T-helper 2 cell (primary cell): ENCODE results near the gene DHX57.

Experiments used
- DNase-seq, 5 experiments: peaks; one replicate each; pipeline versions ENCODE4 v3.0.0 to v3.0.0-alpha.2; 2012 to 2022
- total RNA-seq, 2 donors: gene quantifications; one replicate each; lab custom pipeline; 2026; lab: John Stamatoyannopoulos, UW

DHX57 gene
- 24.0 to 25.3 reads per million in 2 donors for total RNA-seq

- peak; percentile 49 to 82 (median 72) for DNase-seq
Observed at GRCh38 chr2:38875576-38876367, at the start of gene DHX57, which contains the start of gene MORN2. Gene DHX57, minus strand, starts transcription at chr2:38875934. Its CDS starts 7,529 bp downstream, at chr2:38868405. Gene MORN2, plus strand, starts transcription at chr2:38875976.

GRCh38 chr2:38922902-38923301, 47.2 kb upstream of the DHX57 start:
- DNase-seq: no peak

- no peak for DNase-seq
Observed at GRCh38 chr2:38922389-38922788, 46.7 kb upstream of the DHX57 start.

- no peak for DNase-seq
Observed at GRCh38 chr2:38912619-38913018, 36.9 kb upstream of the DHX57 start.

GRCh38 chr2:38911191-38911590, 35.5 kb upstream of the DHX57 start:
- DNase-seq: no peak

- no peak for DNase-seq
Observed at GRCh38 chr2:38909872-38910271, 34.1 kb upstream of the DHX57 start.

DNA sequence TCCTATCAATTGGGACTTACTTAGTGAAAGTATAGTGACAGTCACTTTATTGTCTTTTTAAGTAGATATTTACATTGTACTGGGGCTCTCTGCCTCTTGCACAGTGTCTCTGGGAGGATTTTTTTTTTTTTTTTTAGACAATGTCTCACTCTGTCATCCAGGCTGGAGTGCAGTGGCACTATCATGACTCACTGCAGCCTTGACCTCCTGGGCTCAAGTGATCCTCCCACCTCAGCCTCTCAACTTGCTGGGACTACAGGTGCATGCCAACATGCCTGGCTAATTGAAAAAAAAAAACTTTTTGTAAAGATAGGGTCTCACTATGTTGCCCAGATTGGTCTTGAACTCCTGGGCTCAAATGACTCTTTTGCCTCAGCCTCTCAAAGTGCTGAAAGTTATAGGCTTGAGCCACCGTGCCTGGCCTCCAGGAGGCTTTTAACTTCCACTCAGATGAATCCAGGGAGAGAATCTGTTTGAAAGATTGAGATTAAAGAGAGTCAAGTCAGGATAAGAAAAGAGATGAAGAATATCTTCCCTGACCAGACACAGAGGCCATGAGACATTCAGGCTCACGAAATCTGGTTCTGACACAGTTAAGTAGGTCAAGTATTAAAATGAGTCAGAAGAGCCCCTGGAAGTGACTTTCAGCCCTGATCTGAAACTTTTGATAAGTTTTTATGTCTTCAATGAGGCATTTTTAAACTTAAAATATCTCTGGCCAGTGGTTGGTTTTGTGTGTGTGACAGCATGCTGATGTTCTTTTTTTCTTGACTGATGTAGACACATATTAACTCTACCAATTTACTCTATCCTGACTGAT, 32.2 kb upstream of the DHX57 start:
- peak in 1 of 5 experiments; percentile 81 for DNase-seq

GRCh38 chr2:38907242-38907641, 31.5 kb upstream of the DHX57 start:
- DNase-seq: no peak

GRCh38 chr2:38905251-38905650, 29.5 kb upstream of the DHX57 start:
- no peak for DNase-seq

GRCh38 chr2:38900726-38901125, 25.0 kb upstream of the DHX57 start:
- no peak for DNase-seq

DNA sequence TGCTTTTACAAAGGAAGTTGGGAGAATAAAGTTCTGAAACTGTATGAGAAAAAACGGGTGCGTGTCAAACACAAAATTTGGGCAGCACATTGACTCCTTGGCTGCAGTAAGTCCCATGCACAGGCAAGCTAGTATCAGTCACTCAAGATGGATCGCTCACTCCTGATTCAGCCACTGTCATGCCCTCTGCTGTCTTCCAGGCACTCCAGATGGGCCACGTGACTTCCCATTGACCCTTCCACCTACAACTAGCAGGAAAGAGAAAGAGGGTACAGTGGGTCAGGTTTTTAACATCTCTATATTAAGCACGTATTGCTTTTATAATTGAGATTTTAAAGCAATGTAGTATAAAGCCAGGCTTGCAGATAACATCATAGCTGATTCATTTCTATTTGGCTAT, 22.5 kb upstream of the DHX57 start:
- DNase-seq: no peak

DNA sequence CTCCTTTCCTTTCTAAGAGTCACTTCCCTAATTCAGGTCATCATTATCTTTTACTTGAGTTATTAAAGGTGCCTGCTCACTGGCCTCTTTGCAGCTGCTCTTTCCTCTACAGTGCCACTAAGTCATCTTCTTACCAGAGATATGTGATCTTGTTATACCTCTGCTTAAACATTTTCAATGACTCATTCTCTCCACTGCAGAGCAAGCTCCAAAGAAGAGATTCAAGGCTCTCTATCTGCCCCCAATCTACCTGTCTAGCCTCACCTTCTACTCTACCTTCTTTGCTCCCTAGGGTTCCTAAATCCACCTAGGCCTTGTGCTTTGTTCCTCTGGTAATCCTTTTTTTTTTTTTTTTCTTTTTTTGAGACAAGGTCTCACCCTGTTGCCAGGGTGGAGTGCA, 17.1 kb upstream of the DHX57 start:
- DNase-seq: no peak

GRCh38 chr2:38889575-38889974, 13.8 kb upstream of the DHX57 start, which contains the start of gene ARHGEF33:
Gene ARHGEF33, plus strand, starts transcription at chr2:38889875. Its CDS starts 29,573 bp downstream, at chr2:38919448.
- DNase-seq: no peak

- DNase-seq: no peak
Observed at GRCh38 chr2:38889045-38889444, 13.3 kb upstream of the DHX57 start.

GRCh38 chr2:38887902-38888554, 12.3 kb upstream of the DHX57 start:
- DNase-seq: no peak

- no peak for DNase-seq
Observed at GRCh38 chr2:38887347-38887746, 11.6 kb upstream of the DHX57 start.

DNA sequence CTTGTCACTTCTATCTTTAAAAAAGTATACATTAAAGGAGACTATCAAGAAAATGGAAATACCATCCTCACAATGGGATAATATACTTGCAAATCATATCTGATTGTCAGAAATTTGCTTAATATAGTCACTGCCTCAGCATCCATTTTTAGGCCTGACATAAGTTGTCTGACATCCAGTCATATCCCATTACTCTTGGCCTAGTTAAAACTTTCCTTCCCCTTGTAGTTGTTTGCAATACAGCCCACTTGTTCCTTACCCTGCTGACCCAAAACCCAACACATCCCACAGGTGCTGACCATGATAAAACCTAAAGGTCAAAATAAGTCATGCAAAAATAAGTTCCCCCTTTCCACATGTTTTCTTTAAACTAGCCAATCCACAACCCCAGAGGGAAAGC, 10.3 kb upstream of the DHX57 start:
- no peak for DNase-seq

GRCh38 chr2:38876407-38876806, 673 bp upstream of the DHX57 start:
- DNase-seq: no peak

DNA sequence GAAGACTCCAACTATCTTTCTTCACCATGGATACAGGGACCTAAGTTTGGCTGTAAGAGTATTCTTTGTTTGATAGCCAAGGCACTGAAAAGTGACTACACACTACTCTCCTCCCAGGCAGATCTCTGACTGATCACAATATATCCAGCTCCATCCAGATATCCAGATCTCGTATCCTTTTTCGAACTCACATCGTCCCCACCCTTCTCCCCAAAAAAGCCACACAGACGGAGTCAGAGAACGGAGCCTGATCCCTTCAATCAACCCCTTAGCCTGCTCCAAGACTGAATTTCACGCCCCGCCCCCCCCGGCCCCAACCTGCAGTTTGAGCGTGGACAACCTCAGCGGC, 533 bp downstream of the DHX57 start:
- DNase-seq: no peak

- DNase-seq: no peak
Observed at GRCh38 chr2:38873763-38874162, 2.0 kb downstream of the DHX57 start.

GRCh38 chr2:38871432-38871831, 4.3 kb downstream of the DHX57 start:
- no peak for DNase-seq

GRCh38 chr2:38866773-38867443, 8.8 kb downstream of the DHX57 start:
- peak in 1 of 5 experiments; percentile 14 for DNase-seq
